Activated effector memory CD4-positive, alpha-beta T cell treated with anti-CD3 and anti-CD28 coated beads, Interleukin-2, amount 50 U/mL, for 16 hours (primary cell): ENCODE data around the gene TCAP.

Source experiments
- DNase-seq: peaks from one replicate; pipeline ENCODE4 v3.0.0-alpha.2; 2020

Gene TCAP

DNA sequence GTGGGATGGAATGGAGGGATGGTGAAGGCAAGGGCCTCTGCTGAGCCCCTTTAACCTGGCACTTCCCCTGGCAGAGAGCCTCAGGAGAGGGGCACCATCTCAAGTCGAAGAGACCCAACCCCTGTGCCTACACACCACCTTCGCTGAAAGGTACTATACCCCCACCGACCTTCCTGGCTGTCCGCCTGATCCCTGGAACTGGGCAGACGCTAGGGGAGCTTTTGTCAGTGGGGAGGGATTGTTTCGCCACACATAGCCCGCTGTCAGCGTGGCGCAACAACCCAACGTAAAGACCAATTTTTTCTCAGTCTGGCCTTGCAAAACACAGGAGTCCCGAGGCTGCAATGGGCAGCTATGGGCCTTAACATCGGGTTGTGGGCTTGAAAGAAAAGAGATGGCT, 35.3 kb upstream of the TCAP start:
- DNase-seq, result no peak

GRCh38 chr17:39631403-39631802, 33.7 kb upstream of the TCAP start:
- DNase-seq, result no peak

GRCh38 chr17:39632153-39632941, 32.8 kb upstream of the TCAP start:
- no peak for DNase-seq

DNA sequence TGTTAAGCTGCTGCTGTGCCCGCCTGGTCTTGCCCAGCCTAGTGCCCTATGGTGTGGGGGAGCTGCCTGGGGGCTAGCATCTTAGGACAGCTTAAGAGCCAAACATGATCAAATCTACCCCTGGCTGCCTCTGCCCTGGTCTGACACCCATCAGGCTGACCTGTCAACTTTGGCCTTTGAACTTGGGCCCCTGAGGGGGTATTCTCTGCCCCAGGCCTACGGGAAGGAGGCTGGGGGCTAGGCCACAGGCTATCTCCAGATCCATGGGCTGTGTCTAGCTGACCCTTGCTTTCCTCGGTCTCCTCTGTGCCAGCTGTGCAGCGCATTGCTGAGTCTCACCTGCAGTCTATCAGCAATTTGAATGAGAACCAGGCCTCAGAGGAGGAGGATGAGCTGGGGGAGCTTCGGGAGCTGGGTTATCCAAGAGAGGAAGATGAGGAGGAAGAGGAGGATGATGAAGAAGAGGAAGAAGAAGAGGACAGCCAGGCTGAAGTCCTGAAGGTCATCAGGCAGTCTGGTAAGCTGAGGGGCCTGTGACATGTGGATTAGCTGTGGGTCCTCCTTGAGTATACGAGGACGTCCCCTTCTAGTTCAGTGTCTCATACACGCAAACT, 31.5 kb upstream of the TCAP start:
- DNase-seq, result no peak

DNA sequence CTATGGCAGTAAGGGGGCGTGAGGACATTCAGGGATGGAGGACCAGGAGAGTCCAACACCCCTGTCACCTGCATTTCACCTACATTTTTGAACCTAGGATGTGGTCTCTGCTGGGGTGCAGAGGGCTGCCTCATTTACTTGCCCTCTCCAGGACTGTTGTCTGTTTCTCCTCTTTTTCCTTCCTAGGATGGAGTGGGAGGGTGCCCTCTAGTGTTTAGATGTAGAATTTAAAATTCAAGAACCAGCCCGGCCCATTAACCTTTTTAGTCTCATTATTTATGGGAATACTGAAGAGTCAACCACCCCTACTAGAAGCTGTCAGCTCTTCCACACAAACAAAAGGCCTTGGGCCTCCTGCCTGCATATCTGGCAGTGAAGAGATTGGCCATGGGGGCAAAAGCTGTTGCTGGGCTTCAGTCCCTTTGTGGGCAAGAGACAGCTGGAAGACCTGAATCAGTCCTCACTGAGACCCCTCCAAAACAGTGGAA, 30.7 kb upstream of the TCAP start:
- no peak for DNase-seq

- DNase-seq, result no peak
Observed at GRCh38 chr17:39635614-39636176, 29.5 kb upstream of the TCAP start.

GRCh38 chr17:39636587-39636926, 28.6 kb upstream of the TCAP start:
- peak; percentile 66 for DNase-seq

GRCh38 chr17:39636927-39637736, 28.0 kb upstream of the TCAP start, which contains the start of gene STARD3:
TSS of gene STARD3 (plus strand) at chr17:39637144. CDS start at chr17:39653532, 16,388 bp downstream.
- DNase-seq, result peak; percentile 97

DNA sequence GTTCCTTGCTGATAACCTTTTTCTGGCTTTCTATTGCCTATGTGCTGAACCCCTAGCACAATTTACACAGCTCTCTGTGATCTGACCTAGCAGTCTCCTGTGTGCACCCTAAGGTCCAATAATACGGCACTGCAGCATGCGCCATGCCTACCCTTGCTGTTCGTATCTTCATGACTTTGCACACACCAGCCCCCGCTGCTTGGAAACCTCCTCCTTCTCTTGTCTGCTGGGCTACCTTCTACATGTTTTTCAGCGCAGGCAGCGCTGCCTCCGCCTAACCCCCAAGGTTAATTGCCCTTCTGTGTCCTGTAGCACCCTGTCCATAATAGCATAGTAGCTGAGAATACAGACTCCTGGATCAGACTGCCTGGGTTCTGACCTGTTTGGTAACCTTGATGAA, 26.8 kb upstream of the TCAP start:
- no peak for DNase-seq

DNA sequence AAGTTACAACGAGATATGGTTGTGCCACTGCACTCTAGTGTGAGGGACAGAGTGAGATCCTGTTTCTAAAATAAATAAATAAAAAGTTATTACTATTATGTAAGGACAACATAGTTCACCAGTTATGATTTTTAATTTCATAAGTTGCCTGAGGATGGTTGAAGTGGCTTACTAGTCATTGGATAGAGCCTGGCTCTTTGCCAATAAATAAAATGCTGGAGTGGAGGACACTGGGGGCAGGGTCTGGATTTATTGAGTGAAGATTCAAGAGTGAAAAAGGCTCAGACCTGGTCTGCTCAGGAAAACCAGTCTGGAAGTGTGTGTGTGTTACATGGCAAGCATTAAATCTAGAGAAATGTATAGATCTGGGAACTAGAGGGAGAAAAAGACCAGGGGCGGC, 26.1 kb upstream of the TCAP start:
- no peak for DNase-seq

- no peak for DNase-seq
Observed at GRCh38 chr17:39639566-39640458, 25.3 kb upstream of the TCAP start.

GRCh38 chr17:39640591-39641031, 24.5 kb upstream of the TCAP start:
- no peak for DNase-seq

DNA sequence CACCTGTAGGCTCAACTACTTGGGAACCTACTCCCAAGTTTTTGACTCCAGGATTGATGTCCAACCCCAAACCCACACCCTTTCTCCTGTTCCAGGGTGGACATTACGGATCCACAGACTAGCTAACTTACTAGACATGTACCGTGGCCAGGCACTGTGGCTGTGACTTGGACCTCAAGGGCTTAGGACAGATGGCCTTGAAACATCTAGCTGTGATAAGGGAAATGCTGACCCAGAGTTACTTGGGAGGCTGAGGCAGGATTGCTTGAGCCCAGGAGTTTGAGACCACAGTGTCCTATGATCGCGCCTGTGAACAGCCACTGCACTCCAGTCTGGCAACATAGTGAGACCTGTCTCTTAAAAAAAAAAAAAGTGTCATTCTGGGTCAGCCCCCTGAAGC, 24.1 kb upstream of the TCAP start:
- no peak for DNase-seq

DNA sequence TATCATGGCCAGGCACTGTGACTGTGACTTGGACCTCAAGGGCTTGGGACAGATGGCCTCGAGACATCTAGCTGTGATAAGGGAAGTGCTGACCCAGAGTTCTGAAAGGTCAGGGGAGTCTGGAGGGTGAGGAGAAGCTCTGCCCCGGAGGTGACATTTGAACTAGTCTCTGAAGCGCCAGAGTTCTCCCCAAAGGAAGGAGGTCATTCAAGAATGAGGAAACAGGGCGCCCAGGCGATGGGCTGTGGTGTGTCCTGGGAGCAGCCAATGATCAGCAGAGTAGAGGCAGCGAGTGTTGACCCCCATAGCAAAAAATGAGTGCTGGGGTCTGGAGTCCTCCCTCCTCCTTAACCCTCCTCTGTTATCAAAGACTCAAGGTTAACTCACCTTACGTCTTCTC, 23.3 kb upstream of the TCAP start:
- DNase-seq, result no peak

- no peak for DNase-seq
Observed at GRCh38 chr17:39642291-39643074, 22.7 kb upstream of the TCAP start.

DNA sequence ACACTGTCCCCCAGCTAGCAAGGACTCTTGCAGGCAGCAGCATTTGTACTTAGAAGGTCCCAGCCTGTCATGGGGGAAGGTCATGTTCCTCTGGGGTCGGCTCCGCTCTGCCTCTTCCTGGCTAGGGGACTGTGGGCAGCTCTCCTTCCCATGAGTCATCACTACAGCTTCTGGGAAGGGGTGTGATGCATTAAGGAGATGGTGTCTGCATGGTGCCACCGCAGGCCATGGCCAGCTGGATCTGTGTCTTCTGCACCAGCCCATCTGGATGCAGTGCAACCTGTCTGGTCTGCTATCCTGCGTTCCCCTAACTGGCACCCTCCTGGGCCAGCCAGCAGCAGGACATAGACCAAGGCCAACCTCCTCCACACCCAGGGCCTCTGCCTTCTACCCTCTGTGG, 21.9 kb upstream of the TCAP start:
- no peak for DNase-seq

DNA sequence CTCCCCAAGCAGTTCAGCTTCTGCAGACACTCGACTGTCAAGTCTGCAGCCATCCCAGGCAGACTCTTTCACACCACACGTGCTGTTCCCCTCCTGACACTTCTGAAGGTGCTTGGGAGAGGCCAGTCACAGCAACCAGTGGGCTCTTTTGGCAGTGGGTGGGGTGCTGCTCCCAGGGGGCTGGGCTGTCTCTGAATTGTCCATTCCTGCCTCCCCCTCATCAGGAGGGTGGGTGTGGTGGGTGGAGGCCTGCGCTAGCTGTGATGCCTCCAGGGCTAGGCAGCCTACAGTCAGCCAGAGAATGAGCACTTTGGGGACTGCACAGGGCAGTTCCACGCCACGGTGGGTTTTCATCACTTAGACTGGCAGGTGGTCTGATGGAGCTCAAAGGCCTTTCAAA, 17.9 kb upstream of the TCAP start:
- no peak for DNase-seq

DNA sequence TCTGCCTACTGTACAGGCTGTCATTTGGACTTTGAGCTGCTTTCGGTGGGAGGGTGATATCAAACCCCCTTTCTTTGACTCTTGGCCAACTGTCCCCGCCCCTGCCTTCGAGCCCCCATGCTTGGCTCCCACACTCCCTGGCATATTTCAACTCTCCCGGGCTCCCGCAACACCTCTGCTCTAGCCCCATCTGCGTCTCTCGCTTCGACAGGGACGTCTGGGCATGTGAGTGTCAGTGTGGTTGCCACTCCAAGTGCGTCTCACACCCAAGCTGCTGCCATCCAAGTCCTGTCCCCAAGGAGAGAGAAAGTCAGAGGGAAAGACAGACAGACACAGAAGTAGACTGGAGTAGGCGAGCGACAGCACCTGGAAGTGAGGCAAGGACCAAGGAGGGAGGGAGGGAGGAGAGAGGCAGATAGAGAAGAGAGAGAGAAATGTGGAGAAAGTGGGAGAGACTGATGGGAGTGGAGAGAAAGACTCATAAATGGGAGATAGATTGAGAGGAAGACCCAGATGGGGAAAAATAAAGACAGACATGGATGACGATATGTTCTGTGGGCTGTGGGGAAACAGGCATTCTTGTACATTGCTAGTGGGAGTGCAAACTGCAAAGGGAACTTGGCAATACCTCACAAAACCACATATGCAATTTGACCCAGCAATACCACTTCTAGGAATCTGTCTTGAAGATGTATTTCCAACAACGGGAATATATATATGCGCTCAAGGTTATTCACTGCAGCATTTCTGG, 16.4 kb upstream of the TCAP start:
- no peak for DNase-seq

DNA sequence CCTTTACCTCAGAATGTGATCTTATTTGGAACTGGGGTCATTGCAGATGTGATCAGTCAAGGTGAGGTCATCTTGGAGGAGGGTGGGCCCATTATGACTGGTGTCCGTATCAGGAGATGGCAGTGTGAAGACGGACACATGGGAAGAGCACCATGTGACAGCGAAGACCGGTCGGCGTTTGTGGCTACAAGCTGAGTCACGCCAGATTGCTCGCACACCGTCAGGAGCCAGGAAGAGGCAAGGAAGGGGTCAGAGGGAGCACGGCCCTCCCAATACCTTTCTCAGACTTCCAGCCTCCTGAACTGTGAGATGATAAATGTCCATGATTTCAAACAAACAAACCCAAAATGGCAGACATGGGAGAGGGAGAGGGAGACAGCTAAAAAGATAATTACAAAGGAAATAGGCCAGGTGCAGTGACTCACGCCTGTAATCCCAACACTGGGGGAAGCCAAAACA, 15.0 kb upstream of the TCAP start:
- DNase-seq, result no peak

DNA sequence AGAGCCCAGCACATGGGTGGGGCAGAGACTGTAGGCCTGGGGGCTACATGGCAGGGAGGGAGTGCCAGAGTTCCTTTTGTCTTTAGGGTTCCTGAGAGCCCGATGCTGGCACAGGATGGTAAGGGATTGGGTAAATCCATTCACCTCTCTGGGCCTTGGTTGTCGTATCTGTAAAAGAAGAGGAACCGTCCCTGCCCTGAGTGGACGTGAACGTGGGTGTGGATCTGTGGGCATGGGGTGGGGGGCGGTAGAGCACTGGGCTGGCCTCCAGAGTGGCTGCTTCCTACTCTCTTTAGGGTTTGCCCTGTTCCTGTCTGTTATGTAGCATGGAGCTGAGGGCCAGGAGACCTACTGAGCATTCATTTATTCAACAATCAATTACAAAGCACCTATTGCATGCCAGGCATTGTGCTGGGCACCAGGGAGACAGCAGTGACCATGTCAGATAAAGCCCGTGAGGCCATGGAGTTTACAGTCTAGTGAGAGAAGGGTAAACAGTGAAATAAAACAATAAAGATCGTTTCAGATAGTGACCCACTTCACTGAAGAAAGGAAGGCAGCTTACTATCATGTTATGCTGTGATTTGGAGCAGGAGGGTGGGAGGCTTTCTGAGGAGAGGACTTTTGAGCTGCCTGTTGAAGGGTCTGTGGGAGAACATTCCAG, 13.1 kb upstream of the TCAP start:
- DNase-seq, result no peak
